ENCODE results near the gene RLN3.

GRCh38 chr19:14031719-14032480 is 4.0 kb downstream of the RLN3 start, which contains the start of gene IL27RA:
- peak; percentile 75 for TF ChIP-seq CTCF (IDR thresholded peaks at IDR 0.05; ENCODE audit: low read depth, low read length)
- no peak for TF ChIP-seq MAX (IDR thresholded peaks at IDR 0.05; ENCODE audit: low read depth, low read length)
- TF ChIP-seq POLR2A (IDR thresholded peaks at IDR 0.05; ENCODE audit: extremely low read depth, insufficient read length) = peak; percentile 58

All from NB4 (cell line).